IMR-90 (cell line): ENCODE data around the gene PPP1R12B. TPM values are rescaled to one million over a fixed set of nuclear protein-coding genes. Genes with fewer than 3 reads are reported as not detected.
A peak's percentile ranks its signal among the peaks of the same experiment; 100 is the strongest.

Experiments used
- ATAC-seq: fragments of 200-7000 bp; cut with Tn5 transposase; 2 replicates; pipeline ENCODE4 v1.9.1; 2020; ENCODE audit warnings: low read depth, mild to moderate bottlenecking, moderate library complexity
- BruUV-seq: library from RNA; stranded (reverse); fragments of 400-500 nt; replicated peaks from 2 replicates; lab custom pipeline; 2021; lab: Mats Ljungman, UMichigan
- CTCF ChIA-PET: fragments of 300-600 bp; formaldehyde crosslinking; extraction: SDS; loops from one replicate; lab custom pipeline; 2021; ENCODE audit warnings: antibody characterized with exemption; lab: Yijun Ruan, JAX
- POLR2A ChIA-PET: fragments of 300-600 bp; sonication (Branson Sonifier 250); formaldehyde crosslinking; loops from one replicate; lab custom pipeline; 2022; ENCODE audit warnings: antibody characterized with exemption; ENCODE audit not compliant: unreplicated experiment; lab: Charles Lee
- DNase-seq: peaks from one replicate; pipeline ENCODE4 v3.0.0; 2013
- H2AFZ ChIP-seq: replicated peaks from 2 replicates; pipeline ENCODE3; 2013; ENCODE audit warnings: low read length, mild to moderate bottlenecking; ENCODE audit not compliant: poor library complexity
- H2AK5ac ChIP-seq: 2 replicates; pipeline ENCODE4 v1.6.1; 2013; ENCODE audit warnings: low read depth, low read length, inconsistent platforms
- H2AK9ac ChIP-seq: replicated peaks from 2 replicates; pipeline ENCODE3; 2013; ENCODE audit warnings: mild to moderate bottlenecking, low read depth, low read length, moderate library complexity; ENCODE audit not compliant: poor library complexity
- H2BK120ac ChIP-seq: 2 replicates; pipeline ENCODE4 v1.6.1; 2013; ENCODE audit warnings: low read depth, low read length, inconsistent platforms
- H2BK15ac ChIP-seq: 3 replicates; pipeline ENCODE4 v1.6.1; 2013; ENCODE audit warnings: low read depth, low read length, inconsistent platforms
- H2BK20ac ChIP-seq: 2 replicates; pipeline ENCODE4 v1.6.1; 2013; ENCODE audit warnings: low read depth, mild to moderate bottlenecking, inconsistent platforms, low read length, moderate library complexity
- H2BK5ac ChIP-seq: 2 replicates; pipeline ENCODE4 v1.6.1; 2013; ENCODE audit warnings: mild to moderate bottlenecking, low read depth, low read length, inconsistent platforms; ENCODE audit not compliant: poor library complexity, severe bottlenecking
- H3K14ac ChIP-seq: replicated peaks from 2 replicates; pipeline ENCODE4 v1.6.1; 2013; ENCODE audit warnings: low read depth, low read length, inconsistent platforms
- H3K18ac ChIP-seq: 2 replicates; pipeline ENCODE4 v1.6.1; 2013; ENCODE audit warnings: low read depth, low read length, control low read depth
- H3K23ac ChIP-seq: 2 replicates; pipeline ENCODE4 v1.6.1; 2013; ENCODE audit warnings: low read depth, low read length, inconsistent platforms
- H3K27ac ChIP-seq: 2 replicates; pipeline ENCODE4 v1.5.1; 2013; ENCODE audit warnings: mild to moderate bottlenecking, control low read depth, low read length; ENCODE audit not compliant: insufficient read depth
- H3K27me3 ChIP-seq: 2 replicates; pipeline ENCODE4 v1.6.1; 2013; ENCODE audit warnings: low read length; ENCODE audit not compliant: control insufficient read depth, insufficient read depth
- H3K36me3 ChIP-seq: 2 replicates; pipeline ENCODE4 v1.6.1; 2013; ENCODE audit warnings: low read length, mixed read lengths; ENCODE audit not compliant: control insufficient read depth, insufficient read depth
- H3K4ac ChIP-seq: 2 replicates; pipeline ENCODE4 v1.6.1; 2013; ENCODE audit warnings: low read depth, low read length, inconsistent platforms
- H3K4me1 ChIP-seq: 2 replicates; pipeline ENCODE4 v1.6.1; 2013; ENCODE audit warnings: low read length, mixed read lengths; ENCODE audit not compliant: control insufficient read depth, insufficient read depth
- H3K4me2 ChIP-seq: 2 replicates; pipeline ENCODE4 v1.6.1; 2013; ENCODE audit warnings: low read depth, mild to moderate bottlenecking, control low read depth, low read length, moderate library complexity
- H3K4me3 ChIP-seq: 2 replicates; pipeline ENCODE4 v1.5.1; 2013; ENCODE audit warnings: low read depth, mild to moderate bottlenecking, control low read depth, low read length, moderate library complexity; ENCODE audit not compliant: insufficient read depth
- H3K56ac ChIP-seq: 2 replicates; pipeline ENCODE4 v1.6.1; 2013; ENCODE audit warnings: low read length, inconsistent platforms; ENCODE audit not compliant: insufficient read depth; ENCODE audit errors: extremely low read depth
- H3K79me1 ChIP-seq, 2 experiments: 2 replicates each; pipeline ENCODE4 v1.6.1; 2013; ENCODE audit warnings: low read length in 2 of 2, inconsistent platforms in 1 of 2, low read depth in 1 of 2
- H3K9ac ChIP-seq: 2 replicates; pipeline ENCODE4 v1.6.1; 2013; ENCODE audit warnings: low read depth, low read length, control low read depth
- H3K9me1 ChIP-seq: 2 replicates; pipeline ENCODE4 v1.6.1; 2013; ENCODE audit warnings: low read length, inconsistent platforms; ENCODE audit not compliant: insufficient read depth
- H3K9me3 ChIP-seq: 2 replicates; pipeline ENCODE4 v1.6.1; 2013; ENCODE audit warnings: low read length; ENCODE audit not compliant: control insufficient read depth, insufficient read depth
- H4K20me1 ChIP-seq: 2 replicates; pipeline ENCODE4 v1.6.1; 2013; ENCODE audit warnings: low read length, inconsistent platforms; ENCODE audit not compliant: insufficient read depth
- H4K5ac ChIP-seq: 2 replicates; pipeline ENCODE4 v1.6.1; 2013; ENCODE audit warnings: mild to moderate bottlenecking, low read depth, low read length, control low read depth
- H4K8ac ChIP-seq, 2 experiments: 2 replicates each; pipeline ENCODE4 v1.6.1; 2013; ENCODE audit warnings: low read depth in 2 of 2, low read length in 2 of 2, control low read depth in 1 of 2, inconsistent platforms in 1 of 2
- H4K91ac ChIP-seq: 2 replicates; pipeline ENCODE4 v1.6.1; 2013; ENCODE audit warnings: low read depth, low read length, inconsistent platforms; ENCODE audit not compliant: insufficient read depth
- CEBPB ChIP-seq: IDR thresholded peaks from 2 replicates; pipeline ENCODE4 v1.6.1; 2012; ENCODE audit warnings: low read depth, low read length, improper control_type of control experiment
- CHD1 ChIP-seq: IDR thresholded peaks from 2 replicates; pipeline ENCODE4 v1.6.1; 2012; ENCODE audit warnings: low read depth, low read length, improper control_type of control experiment
- CTCF ChIP-seq: conservative IDR thresholded peaks from 2 replicates; pipeline ENCODE4 v1.5.1; 2012; ENCODE audit warnings: mild to moderate bottlenecking, low read depth, low read length, improper control_type of control experiment
- MAFK ChIP-seq: IDR thresholded peaks from 2 replicates; pipeline ENCODE4 v1.6.1; 2012; ENCODE audit warnings: low read depth, low read length, improper control_type of control experiment
- MXI1 ChIP-seq: IDR thresholded peaks from 2 replicates; pipeline ENCODE4 v1.6.1; 2012; ENCODE audit warnings: low read depth, mild to moderate bottlenecking, low read length, moderate library complexity, borderline replicate concordance
- NFE2L2 ChIP-seq: fragments of 150-350 bp; IDR thresholded peaks from 2 replicates; pipeline ENCODE4 v1.6.1; 2016; ENCODE audit warnings: low read depth, mild to moderate bottlenecking, low read length
- POLR2A ChIP-seq: IDR thresholded peaks from 2 replicates; pipeline ENCODE4 v1.6.1; 2012; ENCODE audit warnings: mild to moderate bottlenecking, low read depth, low read length
- RAD21 ChIP-seq: IDR thresholded peaks from 2 replicates; pipeline ENCODE4 v1.6.1; 2012; ENCODE audit warnings: low read length, improper control_type of control experiment
- RCOR1 ChIP-seq: IDR thresholded peaks from 2 replicates; pipeline ENCODE4 v1.6.1; 2012; ENCODE audit warnings: mild to moderate bottlenecking, low read length, improper control_type of control experiment; ENCODE audit not compliant: insufficient replicate concordance
- SMC3 ChIP-seq: fragments of 150-350 bp; IDR thresholded peaks from 2 replicates; pipeline ENCODE4 v1.6.1; 2016; ENCODE audit warnings: low read depth, mild to moderate bottlenecking, antibody characterized with exemption, low read length, moderate library complexity
- WGBS, 2 experiments: methylation state at CpG; one replicate each; pipeline versions ENCODE4 v1.1.5 to v1.1.7; 2013; ENCODE audit warnings: missing lambda C conversion rate in 2 of 2; ENCODE audit not compliant: insufficient read length in 1 of 2; ENCODE audit errors: extremely low coverage in 2 of 2; 5-methylcytosine and 5-hydroxymethylcytosine counted together
- dilution Hi-C: fragments of 300-500 bp; cut with HindIII; formaldehyde crosslinking; loops from one replicate; pipeline ENCODE4 v1.14.3; 2018; ENCODE audit warnings: low sequenced_read_pairs; ENCODE audit not compliant: unreplicated experiment
- in situ Hi-C: fragments of 300-500 bp; cut with MboI; formaldehyde crosslinking; loops from 3 replicates; pipeline ENCODE4 v1.14.3; 2019; ENCODE audit warnings: low sequenced_read_pairs, inconsistent platforms, mixed read lengths
- intact Hi-C: fragments of 100-400 bp; cut with micrococcal nuclease; formaldehyde crosslinking; loops from 2 replicates; pipeline ENCODE4 v1.10.0; 2022
- polyA plus RNA-seq, 3 experiments: library from polyadenylated mRNA; depleted of rRNA; stranded (reverse); fragments of >200 nt; gene quantifications; 2 replicates each; pipeline ENCODE4 v1.2.3, GENCODE V29; 2012; ENCODE audit warnings: low replicate concordance in 1 of 3
- total RNA-seq: library from RNA; depleted of rRNA; stranded (reverse); fragments of >200 nt; gene quantifications from 2 replicates; pipeline ENCODE4 v1.2.3, GENCODE V29; 2012
- TF ChIP-seq, protein P1 (sequence below): fragments of 150-350 bp; IDR thresholded peaks from 2 replicates; pipeline ENCODE4 v1.6.1; 2016; ENCODE audit warnings: low read depth, mild to moderate bottlenecking, low read length, moderate library complexity, borderline replicate concordance
- TF ChIP-seq, protein P2 (sequence below): fragments of 150-350 bp; IDR thresholded peaks from 2 replicates; pipeline ENCODE4 v1.6.1; 2017; ENCODE audit warnings: mild to moderate bottlenecking, antibody characterized with exemption, low read length, low read depth

Gene PPP1R12B
- total and polyA plus RNA-seq, 2 of the 4 experiments (the other 2 are of a cell fraction) = 8.5 to 12.0 TPM

- dilution Hi-C loops = no loop called here
- peak; percentile 52 for DNase-seq
- H2AFZ ChIP-seq = no peak overlapping the region
- no peak overlapping the region for H2BK120ac ChIP-seq
- H2BK20ac ChIP-seq = no peak overlapping the region
- H3K56ac ChIP-seq = no peak overlapping the region
- no TSS peak for BruUV-seq
- H3K27ac ChIP-seq = no peak overlapping the region
- no peak overlapping the region for H2AK5ac ChIP-seq
- peaks cover 9% of the 10 kb centered on the region for H3K4me1 ChIP-seq
- TF ChIP-seq SMC3 (no peak), NFE2L2 (peak; percentile 87), RAD21 (no peak), MXI1 (no peak), CEBPB (peak; percentile 44; the same call in 1 of the 2 replicates), CHD1 (no peak), POLR2A (no peak), RCOR1 (no peak), MAFK (peak; percentile 53), CTCF (no peak)
- TF ChIP-seq, protein P1, sequence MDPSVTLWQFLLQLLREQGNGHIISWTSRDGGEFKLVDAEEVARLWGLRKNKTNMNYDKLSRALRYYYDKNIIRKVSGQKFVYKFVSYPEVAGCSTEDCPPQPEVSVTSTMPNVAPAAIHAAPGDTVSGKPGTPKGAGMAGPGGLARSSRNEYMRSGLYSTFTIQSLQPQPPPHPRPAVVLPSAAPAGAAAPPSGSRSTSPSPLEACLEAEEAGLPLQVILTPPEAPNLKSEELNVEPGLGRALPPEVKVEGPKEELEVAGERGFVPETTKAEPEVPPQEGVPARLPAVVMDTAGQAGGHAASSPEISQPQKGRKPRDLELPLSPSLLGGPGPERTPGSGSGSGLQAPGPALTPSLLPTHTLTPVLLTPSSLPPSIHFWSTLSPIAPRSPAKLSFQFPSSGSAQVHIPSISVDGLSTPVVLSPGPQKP = no peak
- TF ChIP-seq, protein P2, sequence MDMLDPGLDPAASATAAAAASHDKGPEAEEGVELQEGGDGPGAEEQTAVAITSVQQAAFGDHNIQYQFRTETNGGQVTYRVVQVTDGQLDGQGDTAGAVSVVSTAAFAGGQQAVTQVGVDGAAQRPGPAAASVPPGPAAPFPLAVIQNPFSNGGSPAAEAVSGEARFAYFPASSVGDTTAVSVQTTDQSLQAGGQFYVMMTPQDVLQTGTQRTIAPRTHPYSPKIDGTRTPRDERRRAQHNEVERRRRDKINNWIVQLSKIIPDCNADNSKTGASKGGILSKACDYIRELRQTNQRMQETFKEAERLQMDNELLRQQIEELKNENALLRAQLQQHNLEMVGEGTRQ = no peak
- H3K4me3 ChIP-seq = no peak overlapping the region
- no peaks in the 10 kb centered on the region for H3K9me3 ChIP-seq
- no peak overlapping the region for H4K8ac ChIP-seq
- H4K5ac ChIP-seq = no peak overlapping the region
- ChIA-PET CTCF (no interaction called here), POLR2A (no interaction called here)
- H2BK15ac ChIP-seq = no peak overlapping the region
- H3K27me3 ChIP-seq = no peaks in the 10 kb centered on the region
- H2BK5ac ChIP-seq = peak overlapping the region; percentile 26
- no peak overlapping the region for H3K23ac ChIP-seq
- H3K9me1 ChIP-seq = 0 out of 2 replicates have a peak, but pooled peaks cover 3% of the 10 kb centered on the region
- H2AK9ac ChIP-seq = no peak overlapping the region
- H3K9ac ChIP-seq = no peak overlapping the region
- H3K4me2 ChIP-seq = no peak overlapping the region; the same call in 1 of the 2 replicates
- peaks cover 12 to 15% of the 10 kb centered on the region in 2 experiments for H3K79me1 ChIP-seq
- H4K91ac ChIP-seq = no peak overlapping the region
- intact Hi-C loops = no loop called here
- ATAC-seq = peak; percentile 48; the same call in 1 of the 2 replicates
- H4K20me1 ChIP-seq = peaks cover 3% of the 10 kb centered on the region; the same call in 1 of the 2 replicates
- H3K18ac ChIP-seq = no peak overlapping the region
- no peak overlapping the region; the same call in 1 of the 2 replicates for H3K14ac ChIP-seq
- in situ Hi-C loops = no loop called here
- no CpG with 5 or more reads among the region's 1 CpG for WGBS, 2 experiments
- H3K36me3 ChIP-seq = no peaks in the 10 kb centered on the region
- H3K4ac ChIP-seq = no peak overlapping the region
Observed at GRCh38 chr1:202376247-202376646, 27.7 kb downstream of the PPP1R12B start.
